Hematopoietic multipotent progenitor cell treated with erythropoietin and hydrocortisone succinate and interleukin-3 and kit ligand, for 6 days (in vitro differentiated cells): ENCODE measurements around the gene MAGEA2B.
"Not testable (repeated sequence)": the region's sequence is repeated elsewhere in the genome, so short reads cannot be mapped to it uniquely, and the experiment has no call there.

Experiments
- DNase-seq: peaks from one replicate; pipeline ENCODE4 v3.0.0-alpha.2; 2015

The MAGEA2B gene

GRCh38 chrX:152713815-152714787 lies at the start of gene MAGEA2B:
Gene MAGEA2B (plus strand): TSS chrX:152714628. CDS start chrX:152717107, 2,479 bp downstream.
- not testable (repeated sequence) for DNase-seq

GRCh38 chrX:152674135-152674534 lies 40.3 kb upstream of the MAGEA2B start:
- DNase-seq = no peak

GRCh38 chrX:152674652-152675051 lies 39.8 kb upstream of the MAGEA2B start:
- DNase-seq = not testable (repeated sequence)

GRCh38 chrX:152681012-152681411 lies 33.4 kb upstream of the MAGEA2B start:
- not testable (repeated sequence) for DNase-seq

GRCh38 chrX:152697952-152698931 lies 16.2 kb upstream of the MAGEA2B start, which contains the start of gene MAGEA3:
Gene MAGEA3 (plus strand): TSS chrX:152698794. CDS start chrX:152700833, 2,039 bp downstream.
- DNase-seq = not testable (repeated sequence)

- DNase-seq = not testable (repeated sequence)
Measured at GRCh38 chrX:152700390-152700789, 14.0 kb upstream of the MAGEA2B start.

- not testable (repeated sequence) for DNase-seq
Measured at GRCh38 chrX:152706500-152706899, 7.9 kb upstream of the MAGEA2B start.

- not testable (repeated sequence) for DNase-seq
Measured at GRCh38 chrX:152709173-152709572, 5.3 kb upstream of the MAGEA2B start, which contains the start of gene CSAG2. Gene CSAG2 (minus strand): TSS chrX:152709273. CDS start chrX:152709112, 161 bp downstream.

- DNase-seq = not testable (repeated sequence)
Measured at GRCh38 chrX:152713195-152713594, 1.2 kb upstream of the MAGEA2B start.

GRCh38 chrX:152725409-152725808 lies 11.0 kb downstream of the MAGEA2B start:
- no peak for DNase-seq

GRCh38 chrX:152733261-152733975 lies 19.0 kb downstream of the MAGEA2B start, which contains the start of the genes CSAG1 and MAGEA12:
Gene CSAG1 (minus strand): TSS chrX:152733721. CDS start chrX:152732460, 1,261 bp downstream.
Gene MAGEA12 (plus strand): TSS chrX:152733757. CDS start chrX:152736162, 2,405 bp downstream.
- no peak for DNase-seq

GRCh38 chrX:152734143-152734858 lies 19.9 kb downstream of the MAGEA2B start:
- DNase-seq = not testable (repeated sequence)

- DNase-seq = no peak
Measured at GRCh38 chrX:152735101-152735500, 20.7 kb downstream of the MAGEA2B start.

GRCh38 chrX:152735860-152736511 lies 21.6 kb downstream of the MAGEA2B start:
- DNase-seq = no peak

- DNase-seq = not testable (repeated sequence)
Measured at GRCh38 chrX:152736528-152736927, 22.1 kb downstream of the MAGEA2B start.

- no peak for DNase-seq
Measured at GRCh38 chrX:152738560-152738959, 24.1 kb downstream of the MAGEA2B start.

GRCh38 chrX:152753686-152754650 lies 39.5 kb downstream of the MAGEA2B start, which contains the start of gene MAGEA2:
Gene MAGEA2 (minus strand): TSS chrX:152753842. CDS start chrX:152751363, 2,479 bp downstream.
- DNase-seq = not testable (repeated sequence)

GRCh38 chrX:152754871-152755270 lies 40.4 kb downstream of the MAGEA2B start:
- not testable (repeated sequence) for DNase-seq

- DNase-seq = not testable (repeated sequence)
Measured at GRCh38 chrX:152758918-152759317, 44.5 kb downstream of the MAGEA2B start, which contains the start of gene CSAG3. Gene CSAG3 (plus strand): TSS chrX:152759218.
